Measurements from ENCODE around the gene HAUS1.

DNA sequence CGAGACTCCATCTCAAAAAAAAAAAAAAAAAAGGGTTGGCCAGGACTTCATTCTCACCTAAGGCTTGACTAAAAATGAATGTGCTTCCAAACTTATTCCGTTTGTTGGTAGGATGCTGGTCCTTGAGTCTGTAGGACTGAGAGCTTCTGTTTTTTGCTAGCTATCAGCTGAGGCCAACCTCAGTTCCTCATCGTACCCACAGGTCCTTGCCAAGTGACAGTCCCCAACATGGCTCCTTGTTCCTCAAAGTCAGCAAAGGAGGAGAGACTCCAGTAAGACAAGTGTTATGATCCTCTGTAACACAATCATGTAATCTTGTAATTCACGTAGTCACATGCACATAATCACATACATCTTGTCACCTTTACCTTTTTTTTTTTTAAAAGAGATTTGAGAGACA is 37.0 kb downstream of the HAUS1 start:
- TF ChIP-seq, protein P1, sequence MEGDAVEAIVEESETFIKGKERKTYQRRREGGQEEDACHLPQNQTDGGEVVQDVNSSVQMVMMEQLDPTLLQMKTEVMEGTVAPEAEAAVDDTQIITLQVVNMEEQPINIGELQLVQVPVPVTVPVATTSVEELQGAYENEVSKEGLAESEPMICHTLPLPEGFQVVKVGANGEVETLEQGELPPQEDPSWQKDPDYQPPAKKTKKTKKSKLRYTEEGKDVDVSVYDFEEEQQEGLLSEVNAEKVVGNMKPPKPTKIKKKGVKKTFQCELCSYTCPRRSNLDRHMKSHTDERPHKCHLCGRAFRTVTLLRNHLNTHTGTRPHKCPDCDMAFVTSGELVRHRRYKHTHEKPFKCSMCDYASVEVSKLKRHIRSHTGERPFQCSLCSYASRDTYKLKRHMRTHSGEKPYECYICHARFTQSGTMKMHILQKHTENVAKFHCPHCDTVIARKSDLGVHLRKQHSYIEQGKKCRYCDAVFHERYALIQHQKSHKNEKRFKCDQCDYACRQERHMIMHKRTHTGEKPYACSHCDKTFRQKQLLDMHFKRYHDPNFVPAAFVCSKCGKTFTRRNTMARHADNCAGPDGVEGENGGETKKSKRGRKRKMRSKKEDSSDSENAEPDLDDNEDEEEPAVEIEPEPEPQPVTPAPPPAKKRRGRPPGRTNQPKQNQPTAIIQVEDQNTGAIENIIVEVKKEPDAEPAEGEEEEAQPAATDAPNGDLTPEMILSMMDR (IDR thresholded peaks at IDR 0.05) = no peak
- TF ChIP-seq POLR2A (IDR thresholded peaks at IDR 0.05) = no peak

All from right lobe of liver (tissue), 4 donors.